ENCODE measurements around the gene RENBP. TPM values are rescaled to one million over a fixed set of nuclear protein-coding genes. Genes with fewer than 3 reads are reported as not detected.
A peak's percentile ranks its signal among the peaks of the same experiment; 100 is the strongest.

The RENBP gene
- total and polyA plus RNA-seq, 9 of the 15 experiments (the other 6 are each of a cell fraction or from before 2014, with no cell fraction given), result 0.07 to 14.8 (median 10.6) TPM; not detected in 1

GRCh38 chrX:153926858-153927671 is 17.4 kb downstream of the RENBP start (continued):
- peak; percentile 75 for TF ChIP-seq ZBTB40 (IDR thresholded peaks at IDR 0.05)
- no peak for TF ChIP-seq ZBTB40 (CRISPR knock-in tag; IDR thresholded peaks at IDR 0.05)
- TF ChIP-seq TCF7 (IDR thresholded peaks at IDR 0.05; ENCODE audit: borderline replicate concordance), result no peak
- no peak for TF ChIP-seq ZFP91 (CRISPR knock-in tag; IDR thresholded peaks at IDR 0.05)
- TF ChIP-seq FOXP4 (CRISPR knock-in tag; IDR thresholded peaks at IDR 0.05; ENCODE audit: borderline replicate concordance), result 0 out of 2 replicates have a peak, but pooled peaks have one; percentile 7
- TF ChIP-seq NCOA6 (IDR thresholded peaks at IDR 0.05), result no peak
- TF ChIP-seq CHD1 (IDR thresholded peaks at IDR 0.05; ENCODE audit: low read length), result peak; percentile 79
- TF ChIP-seq RNF2 (IDR thresholded peaks at IDR 0.05), result peak; percentile 77; the same call in 1 of the 2 replicates
- no peak for TF ChIP-seq SRSF7 (optimal IDR thresholded peaks at IDR 0.05; ENCODE audit: low read depth, low read length)
- TF ChIP-seq ELF2 (CRISPR knock-in tag; IDR thresholded peaks at IDR 0.05), result 0 out of 2 replicates have a peak, but pooled peaks have one; percentile 31
- peak; percentile 66 for TF ChIP-seq VEZF1 (CRISPR knock-in tag; IDR thresholded peaks at IDR 0.05)
- TF ChIP-seq E2F3 (CRISPR knock-in tag; IDR thresholded peaks at IDR 0.05), result no peak
- peak; percentile 42 for TF ChIP-seq CBFA2T3 (IDR thresholded peaks at IDR 0.05)
